Smooth muscle cell (in vitro differentiated cells): Measurements from ENCODE around the gene KATNB1. TPM values are rescaled to one million over a fixed set of nuclear protein-coding genes. Genes with fewer than 3 reads are reported as not detected.
A peak's percentile ranks its signal among the peaks of the same experiment; 100 is the strongest.

Experiments
- DNase-seq: peaks from one replicate; lab custom pipeline; 2025; ENCODE audit not compliant: unreplicated experiment; lab: John Stamatoyannopoulos, UW
- H2AFZ ChIP-seq: fragments of 200-600 bp; sonication (generic); 2 replicates; pipeline ENCODE4 v1.6.0; 2016; ENCODE audit warnings: antibody characterized with exemption, low read depth, mild to moderate bottlenecking
- H3F3A ChIP-seq: fragments of 200-600 bp; sonication (generic); 2 replicates; pipeline ENCODE4 v1.6.0; 2017; ENCODE audit warnings: antibody characterized with exemption, low read depth
- H3K27ac ChIP-seq: fragments of 200-600 bp; sonication (generic); 2 replicates; pipeline ENCODE4 v1.5.1; 2016; ENCODE audit warnings: low read depth, mild to moderate bottlenecking
- H3K27me3 ChIP-seq: fragments of 200-600 bp; sonication (generic); 2 replicates; pipeline ENCODE4 v1.6.1; 2016; ENCODE audit warnings: low read depth, mild to moderate bottlenecking
- H3K36me3 ChIP-seq: fragments of 200-600 bp; sonication (generic); 2 replicates; pipeline ENCODE4 v1.5.1; 2016; ENCODE audit warnings: low read depth
- H3K4me1 ChIP-seq: fragments of 200-600 bp; sonication (generic); 2 replicates; pipeline ENCODE4 v1.5.1; 2016; ENCODE audit warnings: low read depth
- H3K4me2 ChIP-seq: fragments of 200-600 bp; sonication (generic); 2 replicates; pipeline ENCODE4 v1.6.0; 2016; ENCODE audit warnings: mild to moderate bottlenecking
- H3K4me3 ChIP-seq: fragments of 200-600 bp; sonication (generic); 2 replicates; pipeline ENCODE4 v1.5.1; 2016; ENCODE audit warnings: mild to moderate bottlenecking
- H3K79me2 ChIP-seq: fragments of 200-600 bp; sonication (generic); 2 replicates; pipeline ENCODE4 v1.6.0; 2016; ENCODE audit warnings: low read depth, mild to moderate bottlenecking
- H3K9ac ChIP-seq: fragments of 200-600 bp; sonication (generic); 2 replicates; pipeline ENCODE4 v1.6.0; 2016; ENCODE audit warnings: low read depth
- H3K9me3 ChIP-seq: fragments of 200-600 bp; sonication (generic); replicated peaks from 2 replicates; pipeline ENCODE4 v1.5.1; 2016; ENCODE audit warnings: low read depth
- H4K20me1 ChIP-seq: fragments of 200-600 bp; sonication (generic); 2 replicates; pipeline ENCODE4 v1.6.0; 2016; ENCODE audit warnings: low read depth
- WGBS: methylation state at CpG from one replicate; pipeline ENCODE4 v1.1.7; 2016; ENCODE audit warnings: low lambda C conversion rate; 5-methylcytosine and 5-hydroxymethylcytosine counted together
- polyA plus RNA-seq: library from polyadenylated mRNA; unstranded; fragments of >200 nt; fragmentation: Nextera tagmentation; extraction: Ambion mirVana; gene quantifications from 2 replicates; pipeline ENCODE4 v1.2.1, GENCODE V29; 2016
- total RNA-seq: library from RNA; depleted of rRNA; stranded (reverse); fragments of >200 nt; gene quantifications from 2 replicates; pipeline ENCODE4 v1.2.3, GENCODE V29; 2014
- TF ChIP-seq, protein P1 (sequence below): fragments of 200-600 bp; sonication (generic); IDR thresholded peaks from 2 replicates; pipeline ENCODE4 v1.5.1; 2017; ENCODE audit warnings: borderline replicate concordance, mild to moderate bottlenecking, antibody characterized with exemption; ENCODE audit not compliant: insufficient read depth, poor library complexity, severe bottlenecking

The KATNB1 gene
- total and polyA plus RNA-seq, 2 experiments from 2014 or later = 11.9 to 23.6 TPM

DNA sequence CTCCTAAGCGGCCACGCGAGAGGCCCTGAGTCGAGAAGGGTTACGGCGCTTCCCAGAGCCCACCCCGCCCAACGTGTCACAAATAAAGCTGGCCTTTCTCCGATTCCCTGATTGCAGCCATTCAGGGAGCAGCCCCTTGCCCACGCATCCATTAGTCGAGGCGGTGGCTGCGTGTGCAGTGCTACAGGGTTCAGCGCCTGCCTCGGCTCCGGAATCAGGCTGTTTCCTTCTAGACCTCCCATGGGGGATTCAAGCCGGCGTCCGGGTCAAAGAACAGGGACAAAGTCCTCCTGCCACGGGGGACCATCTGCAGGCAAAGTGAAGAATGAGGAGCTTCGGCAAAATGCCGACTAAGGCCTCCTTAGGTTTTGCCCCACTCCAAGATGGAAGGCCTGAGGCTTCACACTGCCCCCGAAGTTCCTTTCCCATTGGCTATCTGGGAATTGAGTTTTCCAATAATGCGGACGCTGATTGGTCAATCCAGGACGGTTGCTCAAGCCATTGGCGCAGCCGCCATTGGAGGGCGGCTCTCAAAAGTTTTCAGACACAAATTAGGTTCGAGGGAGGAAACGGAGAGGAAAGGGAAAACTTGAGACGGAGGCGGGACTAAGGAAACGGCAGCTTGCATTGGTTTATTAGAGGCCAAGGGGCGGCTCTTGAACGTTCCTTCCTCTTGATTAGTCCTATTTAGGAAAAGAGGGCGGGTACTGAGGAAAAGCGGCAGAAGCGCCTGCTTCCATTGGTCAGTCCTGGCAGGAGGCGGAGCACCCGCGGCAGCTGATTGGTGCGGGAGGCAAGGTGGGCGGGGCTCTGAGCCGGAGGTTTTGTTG, 430 bp upstream of the KATNB1 start:
- DNase-seq = peak; percentile 94
- H3K36me3 ChIP-seq = no peaks in the 10 kb centered on the region
- H3K27me3 ChIP-seq = no peaks in the 10 kb centered on the region
- no peaks in the 10 kb centered on the region for H4K20me1 ChIP-seq
- 2% methylated on average over 45 of the region's 45 CpGs for WGBS
- H3K4me2 ChIP-seq = peak overlapping the region; percentile 91
- no peaks in the 10 kb centered on the region for H3K9me3 ChIP-seq
- peak overlapping the region; percentile 61 for H3K4me3 ChIP-seq
- H3K27ac ChIP-seq = peak overlapping the region; percentile 85
- peak overlapping the region; percentile 81 for H3K9ac ChIP-seq
- H3F3A ChIP-seq = peaks cover 8% of the 10 kb centered on the region
- H3K79me2 ChIP-seq = no peaks in the 10 kb centered on the region
- peak overlapping the region; percentile 87 for H2AFZ ChIP-seq
- TF ChIP-seq, protein P1, sequence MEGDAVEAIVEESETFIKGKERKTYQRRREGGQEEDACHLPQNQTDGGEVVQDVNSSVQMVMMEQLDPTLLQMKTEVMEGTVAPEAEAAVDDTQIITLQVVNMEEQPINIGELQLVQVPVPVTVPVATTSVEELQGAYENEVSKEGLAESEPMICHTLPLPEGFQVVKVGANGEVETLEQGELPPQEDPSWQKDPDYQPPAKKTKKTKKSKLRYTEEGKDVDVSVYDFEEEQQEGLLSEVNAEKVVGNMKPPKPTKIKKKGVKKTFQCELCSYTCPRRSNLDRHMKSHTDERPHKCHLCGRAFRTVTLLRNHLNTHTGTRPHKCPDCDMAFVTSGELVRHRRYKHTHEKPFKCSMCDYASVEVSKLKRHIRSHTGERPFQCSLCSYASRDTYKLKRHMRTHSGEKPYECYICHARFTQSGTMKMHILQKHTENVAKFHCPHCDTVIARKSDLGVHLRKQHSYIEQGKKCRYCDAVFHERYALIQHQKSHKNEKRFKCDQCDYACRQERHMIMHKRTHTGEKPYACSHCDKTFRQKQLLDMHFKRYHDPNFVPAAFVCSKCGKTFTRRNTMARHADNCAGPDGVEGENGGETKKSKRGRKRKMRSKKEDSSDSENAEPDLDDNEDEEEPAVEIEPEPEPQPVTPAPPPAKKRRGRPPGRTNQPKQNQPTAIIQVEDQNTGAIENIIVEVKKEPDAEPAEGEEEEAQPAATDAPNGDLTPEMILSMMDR = no peak
- peaks cover 8% of the 10 kb centered on the region for H3K4me1 ChIP-seq

DNA sequence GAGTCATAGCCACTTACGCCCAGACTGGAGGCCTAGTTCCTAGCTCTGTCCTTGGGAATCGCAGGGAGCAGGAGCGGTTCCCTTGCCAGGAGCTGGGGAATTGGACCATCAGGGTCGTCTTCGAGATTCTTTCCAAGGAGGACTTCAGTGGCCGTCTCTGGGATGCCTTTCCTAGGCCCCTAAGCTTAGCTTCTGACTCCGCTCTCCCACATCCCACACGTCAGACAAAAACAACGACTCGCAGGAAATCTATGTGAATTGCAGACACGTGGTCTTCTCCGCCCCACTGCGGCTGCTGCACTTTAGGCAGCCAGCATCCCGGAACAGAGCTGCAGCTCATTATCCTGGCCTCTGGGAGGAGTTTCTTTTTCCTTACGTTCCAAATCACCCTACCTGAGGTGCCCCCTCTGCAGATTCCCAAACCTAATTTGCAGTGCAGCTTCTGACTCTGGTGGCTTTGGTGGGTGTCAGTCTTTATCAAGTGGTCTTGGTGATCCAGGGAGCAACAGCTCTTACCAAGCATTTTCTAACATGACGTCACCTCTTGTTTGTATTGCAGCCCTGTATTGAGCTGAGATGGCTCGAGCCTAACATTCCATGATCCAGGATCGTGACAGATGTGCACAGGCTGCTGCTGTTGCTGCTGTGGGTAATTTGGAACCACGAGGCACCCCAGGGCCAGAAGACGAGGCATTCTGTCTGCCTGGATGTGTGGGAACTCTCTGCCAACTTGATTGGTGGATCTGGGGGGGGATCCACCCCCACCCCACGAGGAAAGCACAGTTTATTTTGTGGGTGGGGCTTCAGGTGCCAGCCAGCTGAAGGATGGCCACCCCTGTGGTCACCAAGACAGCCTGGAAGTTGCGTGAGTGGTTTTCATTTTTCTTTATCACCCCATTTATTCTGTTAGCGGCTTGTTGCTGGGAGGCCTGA, 1.1 kb downstream of the KATNB1 start:
- H3K4me3 ChIP-seq = peak overlapping the region; percentile 60
- H3K79me2 ChIP-seq = no peaks in the 10 kb centered on the region
- H3K36me3 ChIP-seq = no peaks in the 10 kb centered on the region
- peak overlapping the region; percentile 85 for H3K27ac ChIP-seq
- no peaks in the 10 kb centered on the region for H3K9me3 ChIP-seq
- peaks cover 8% of the 10 kb centered on the region for H3K4me1 ChIP-seq
- H4K20me1 ChIP-seq = no peaks in the 10 kb centered on the region
- H3F3A ChIP-seq = peaks cover 8% of the 10 kb centered on the region
- H3K27me3 ChIP-seq = no peaks in the 10 kb centered on the region
- no peak for DNase-seq
- TF ChIP-seq, protein P1 = no peak
- H2AFZ ChIP-seq = peak overlapping the region; percentile 75
- WGBS = 31% methylated on average over 23 of the region's 23 CpGs
- peak overlapping the region; percentile 73 for H3K9ac ChIP-seq
- H3K4me2 ChIP-seq = peak overlapping the region; percentile 91

DNA sequence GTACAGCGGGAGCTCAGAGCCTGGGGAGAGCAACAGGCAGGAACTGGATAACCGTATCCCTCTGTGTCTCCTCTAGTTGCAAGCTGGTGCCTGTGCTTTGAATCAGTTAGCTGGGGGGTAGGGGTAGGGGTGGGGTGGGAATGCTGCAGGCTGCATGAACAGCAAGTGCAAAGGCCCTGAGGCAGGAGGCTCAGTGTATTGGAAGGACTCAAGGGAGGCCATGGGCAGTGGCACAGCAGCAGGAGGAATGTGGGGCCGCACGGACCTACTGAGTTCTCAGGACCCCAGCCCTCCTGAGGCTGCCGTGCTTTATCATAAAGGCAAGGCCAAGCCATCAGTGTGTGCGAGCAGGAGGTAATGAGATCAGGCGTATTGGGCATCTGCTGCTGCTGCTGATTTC, 3.3 kb downstream of the KATNB1 start:
- Histone ChIP-seq H3K9ac (no peak overlapping the region), H3K27me3 (no peaks in the 10 kb centered on the region), H3F3A (peaks cover under 1% of the 10 kb centered on the region), H3K9me3 (no peaks in the 10 kb centered on the region), H3K79me2 (no peaks in the 10 kb centered on the region), H3K4me3 (no peak overlapping the region), H3K27ac (no peak overlapping the region), H3K4me1 (peaks cover 8% of the 10 kb centered on the region), H2AFZ (no peak overlapping the region), H3K4me2 (no peak overlapping the region), H3K36me3 (peaks cover 3% of the 10 kb centered on the region), H4K20me1 (no peaks in the 10 kb centered on the region)
- 99% methylated on average over 7 of the region's 7 CpGs for WGBS
- TF ChIP-seq, protein P1 = no peak
- DNase-seq = no peak
